H1 (cell line): ENCODE measurements around the gene TAF1B. TPM values are rescaled to one million over a fixed set of nuclear protein-coding genes. Genes with fewer than 3 reads are reported as not detected.

ENCODE experiments used
- CTCF ChIA-PET: fragments of 300-600 bp; sonication (Branson Sonifier 250); formaldehyde crosslinking; loops from one replicate; lab custom pipeline; 2021; ENCODE audit not compliant: partially characterized antibody; lab: Charles Lee
- POLR2A ChIA-PET: fragments of 300-600 bp; sonication (Branson Sonifier 250); formaldehyde crosslinking; loops from one replicate; lab custom pipeline; 2021; ENCODE audit warnings: inconsistent platforms; ENCODE audit not compliant: partially characterized antibody; lab: Charles Lee
- DNase-seq, 2 experiments: peaks; one replicate each; pipeline versions ENCODE4 v3.0.0 to v3.0.0-alpha.2; 2010 to 2022; ENCODE audit warnings: low spot score in 2 of 2, low read depth in 1 of 2, mixed read lengths in 1 of 2
- FAIRE-seq: peaks from 2 replicates; lab custom pipeline; 2011; peaks lifted over from hg19 to GRCh38; lab: Jason Lieb, UNC
- H2AFZ ChIP-seq: 2 replicates; pipeline ENCODE4 v1.8.1; 2012; ENCODE audit warnings: low read length, inconsistent platforms
- H2AK5ac ChIP-seq: 2 replicates; pipeline ENCODE4 v1.6.1; 2013; ENCODE audit warnings: low read depth, low read length
- H2BK120ac ChIP-seq: replicated peaks from 2 replicates; pipeline ENCODE3; 2013; ENCODE audit warnings: low read depth, low read length, inconsistent platforms
- H2BK12ac ChIP-seq: 2 replicates; pipeline ENCODE4 v1.6.1; 2013; ENCODE audit warnings: low read depth, low read length
- H2BK15ac ChIP-seq: 2 replicates; pipeline ENCODE4 v1.6.1; 2013; ENCODE audit warnings: low read length
- H2BK20ac ChIP-seq: 2 replicates; pipeline ENCODE4 v1.6.1; 2013; ENCODE audit warnings: low read length
- H2BK5ac ChIP-seq: 2 replicates; pipeline ENCODE4 v1.6.1; 2013; ENCODE audit warnings: low read depth, low read length
- H3K14ac ChIP-seq: 2 replicates; pipeline ENCODE4 v1.6.1; 2013; ENCODE audit warnings: inconsistent platforms; ENCODE audit not compliant: insufficient read length
- H3K18ac ChIP-seq: 2 replicates; pipeline ENCODE4 v1.6.1; 2013; ENCODE audit warnings: low read length; ENCODE audit errors: extremely low read depth
- H3K23ac ChIP-seq: 2 replicates; pipeline ENCODE4 v1.6.1; 2013; ENCODE audit warnings: inconsistent platforms; ENCODE audit not compliant: insufficient read length
- H3K23me2 ChIP-seq: 2 replicates; pipeline ENCODE4 v1.6.1; 2013; ENCODE audit warnings: low read depth, low read length
- H3K27ac ChIP-seq: 2 replicates; pipeline ENCODE4 v1.6.1; 2011; ENCODE audit warnings: low read depth, low read length, inconsistent platforms
- H3K27me3 ChIP-seq, 4 experiments: replicated peaks in 1 of 4; 1 replicate in 1 of 4; 2 replicates in 3 of 4; pipeline versions ENCODE4 v1.6.1 to v1.8.1; 2011 to 2013; ENCODE audit warnings: low read length in 3 of 4, mild to moderate bottlenecking in 3 of 4, inconsistent platforms in 2 of 4, mixed read lengths in 2 of 4, moderate library complexity in 1 of 4; ENCODE audit not compliant: control insufficient read depth in 3 of 4, insufficient read depth in 3 of 4; ENCODE audit errors: extremely low read depth in 1 of 4
- H3K36me3 ChIP-seq, 4 experiments: 2 replicates each; pipeline versions ENCODE4 v1.6.1 to v1.8.1; 2011 to 2013; ENCODE audit warnings: mild to moderate bottlenecking in 4 of 4, low read length in 3 of 4, moderate library complexity in 2 of 4, control low read depth in 1 of 4, inconsistent platforms in 1 of 4; ENCODE audit not compliant: insufficient read depth in 4 of 4, control insufficient read depth in 2 of 4
- H3K4ac ChIP-seq: replicated peaks from 2 replicates; pipeline ENCODE3; 2013; ENCODE audit warnings: low read length, low read depth, mixed read lengths, inconsistent platforms; ENCODE audit not compliant: insufficient read length
- H3K4me1 ChIP-seq, 4 experiments: replicated peaks in 1 of 4; 1 replicate in 1 of 4; 2 replicates in 3 of 4; pipeline versions ENCODE4 v1.6.1 to v1.8.1; 2011 to 2013; ENCODE audit warnings: low read length in 3 of 4, inconsistent platforms in 2 of 4, mixed read lengths in 1 of 4; ENCODE audit not compliant: insufficient read depth in 4 of 4, control insufficient read depth in 3 of 4
- H3K4me2 ChIP-seq, 2 experiments: 2 replicates each; pipeline versions ENCODE4 v1.6.1 to v1.8.1; 2011 to 2013; ENCODE audit warnings: low read depth in 2 of 2, low read length in 2 of 2, control low read depth in 1 of 2, inconsistent platforms in 1 of 2, mild to moderate bottlenecking in 1 of 2; ENCODE audit not compliant: insufficient read depth in 1 of 2
- H3K4me3 ChIP-seq, 4 experiments: fragments of 200-600, 300-600 bp in 1 of 4; sonication (generic), shearing (Covaris generic), sonication (Bioruptor Twin) in 1 of 4; 2 replicates each; pipeline versions ENCODE4 v1.5.1 to v1.8.1; 2011 to 2016; ENCODE audit warnings: low read length in 4 of 4, low read depth in 3 of 4, control low read depth in 2 of 4, inconsistent platforms in 2 of 4, mild to moderate bottlenecking in 2 of 4, mixed read lengths in 1 of 4, moderate library complexity in 1 of 4; ENCODE audit not compliant: insufficient read depth in 2 of 4; ENCODE audit errors: extremely low read depth in 1 of 4
- H3K56ac ChIP-seq: replicated peaks from 2 replicates; pipeline ENCODE3; 2013; ENCODE audit warnings: low read depth, mild to moderate bottlenecking, mixed read lengths, low read length, inconsistent platforms; ENCODE audit not compliant: insufficient read length
- H3K79me1 ChIP-seq: 2 replicates; pipeline ENCODE4 v1.6.1; 2013; ENCODE audit warnings: low read depth, low read length, control low read depth
- H3K79me2 ChIP-seq, 2 experiments: 2 replicates each; pipeline versions ENCODE4 v1.6.1 to v1.8.1; 2012 to 2013; ENCODE audit warnings: low read length in 2 of 2, mild to moderate bottlenecking in 2 of 2, inconsistent platforms in 1 of 2; ENCODE audit not compliant: insufficient read depth in 2 of 2, control insufficient read depth in 1 of 2
- H3K9ac ChIP-seq, 4 experiments: replicated peaks in 1 of 4; 1 replicate in 1 of 4; 2 replicates in 3 of 4; pipeline versions ENCODE4 v1.6.1 to v1.8.1; 2011 to 2013; ENCODE audit warnings: low read depth in 3 of 4, low read length in 3 of 4, control low read depth in 2 of 4, mild to moderate bottlenecking in 2 of 4, moderate library complexity in 2 of 4, inconsistent platforms in 1 of 4; ENCODE audit errors: extremely low read depth in 1 of 4
- H3K9me3 ChIP-seq, 2 experiments: 2 replicates each; pipeline versions ENCODE4 v1.6.1 to v1.8.1; 2012 to 2013; ENCODE audit warnings: mild to moderate bottlenecking in 2 of 2, moderate library complexity in 2 of 2, control low read depth in 1 of 2, inconsistent platforms in 1 of 2, low read depth in 1 of 2, low read length in 1 of 2, mixed read lengths in 1 of 2; ENCODE audit not compliant: insufficient read depth in 2 of 2
- H4K20me1 ChIP-seq, 2 experiments: replicated peaks in 1 of 2; 2 replicates each; pipeline versions ENCODE3 to v1.8.1; 2011 to 2013; ENCODE audit warnings: inconsistent platforms in 2 of 2, low read length in 2 of 2, mild to moderate bottlenecking in 1 of 2; ENCODE audit not compliant: insufficient read depth in 2 of 2, control insufficient read depth in 1 of 2
- H4K5ac ChIP-seq: 2 replicates; pipeline ENCODE4 v1.6.1; 2013; ENCODE audit warnings: low read length, low read depth, mixed read lengths, inconsistent platforms; ENCODE audit not compliant: insufficient read length
- H4K8ac ChIP-seq: 2 replicates; pipeline ENCODE4 v1.8.0; 2013; ENCODE audit warnings: mild to moderate bottlenecking, moderate library complexity, low read length, inconsistent platforms; ENCODE audit not compliant: insufficient read depth; ENCODE audit errors: extremely low read depth
- H4K91ac ChIP-seq: replicated peaks from 2 replicates; pipeline ENCODE3; 2013; ENCODE audit warnings: low read length, mixed read lengths, inconsistent platforms; ENCODE audit not compliant: insufficient read length
- GABPA ChIP-seq: IDR thresholded peaks from 2 replicates; pipeline ENCODE4 v1.6.1; 2011; ENCODE audit warnings: mild to moderate bottlenecking, low read length, moderate library complexity, borderline replicate concordance; ENCODE audit not compliant: insufficient read depth
- WGBS, 2 experiments: shearing (Covaris generic) in 1 of 2; methylation state at CpG; one replicate each; pipeline versions ENCODE4 v1.1.6 to v1.1.7; 2013 to 2015; ENCODE audit warnings: low lambda C conversion rate in 2 of 2, mixed read lengths in 2 of 2, inconsistent platforms in 1 of 2, low coverage in 1 of 2, missing lambda C conversion rate in 1 of 2; ENCODE audit not compliant: insufficient replicate concordance in 2 of 2, insufficient coverage in 1 of 2, insufficient read length in 1 of 2; ENCODE audit errors: extremely low coverage in 1 of 2, missing lambda C conversion rate in 1 of 2; 5-methylcytosine and 5-hydroxymethylcytosine counted together
- polyA plus RNA-seq, 7 experiments: library from polyadenylated mRNA; depleted of rRNA in 3 of 7; stranded (reverse) in 5 of 7; unstranded in 2 of 7; fragments of >200 nt in 5 of 7; fragments of 200-250 nt in 2 of 7; gene quantifications; 1 replicate in 5 of 7; 2 replicates in 1 of 7; 4 replicates in 1 of 7; pipeline versions ENCODE4 v1.2.1 to v1.2.3, GENCODE V29; 2011 to 2013; ENCODE audit warnings: missing spikeins in 2 of 7, mixed read lengths in 2 of 7
- total RNA-seq: library from RNA; stranded (reverse); fragmentation: NEBNext Ultra II Directional; extraction: Animal tissue kit (Norgen Biotek cat#: 25700); gene quantifications from 2 replicates; pipeline ENCODE4 v1.2.1, GENCODE V29; 2021
- TF ChIP-seq, protein P1 (sequence below): IDR thresholded peaks from 2 replicates; pipeline ENCODE4 v1.6.1; 2011; ENCODE audit warnings: low read length, improper control_type of control experiment

The TAF1B gene
- total and polyA plus RNA-seq, 2 of the 8 experiments (the other 6 are each of a cell fraction or from before 2014, with no cell fraction given) = 6.6 to 25.2 TPM

DNA sequence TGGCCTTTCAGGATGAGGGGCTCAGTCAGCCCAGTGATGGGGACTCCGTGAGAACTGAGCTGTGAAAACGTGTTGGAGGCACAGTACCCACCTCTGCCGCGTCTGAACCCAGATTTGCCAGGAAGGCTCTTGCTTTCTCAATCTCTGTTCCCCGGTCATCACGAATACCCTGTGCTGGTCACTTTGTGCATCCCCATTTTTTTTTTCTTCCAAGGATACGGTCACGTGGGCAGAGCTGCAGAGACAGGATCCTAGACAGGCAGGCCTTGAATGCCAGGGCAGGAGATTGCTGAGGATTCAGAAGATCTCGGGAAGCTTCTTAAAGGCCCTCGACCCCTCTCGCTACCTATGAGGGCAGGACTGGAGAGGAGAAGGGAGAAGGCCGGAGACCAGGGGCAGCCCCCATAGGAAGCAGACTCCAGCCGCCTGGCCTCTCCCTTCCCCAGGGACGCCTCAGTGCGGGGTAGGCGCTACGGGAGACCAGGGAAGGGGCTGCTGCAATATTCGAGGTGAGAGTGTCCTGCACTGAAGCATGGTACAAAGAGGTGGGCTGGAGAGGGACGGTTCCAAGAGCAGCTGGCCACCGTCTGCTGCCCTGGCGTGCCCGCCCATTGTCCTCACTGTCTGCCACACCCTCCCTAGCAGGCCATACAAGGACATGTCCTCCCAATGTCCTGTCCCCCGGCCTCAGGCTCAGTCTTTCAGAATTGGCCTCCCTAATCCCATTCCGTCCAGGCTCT is 29.0 kb upstream of the TAF1B start:
- WGBS, 2 experiments = 83% methylated on average over 23 of the region's 24 CpGs; no CpG with 5 or more reads in 1 of the 2 experiments
- no peak overlapping the region for H3K4ac ChIP-seq
- no peak overlapping the region for H3K4me3 ChIP-seq
- H4K8ac ChIP-seq = no peak overlapping the region; the same call in 1 of the 2 replicates
- H3K23me2 ChIP-seq = peaks cover 3% of the 10 kb centered on the region; the same call in 1 of the 2 replicates
- no peak overlapping the region for H3K9ac ChIP-seq
- H3K56ac ChIP-seq = no peak overlapping the region
- H2BK5ac ChIP-seq = no peak overlapping the region
- H3K27ac ChIP-seq = no peak overlapping the region
- H2BK20ac ChIP-seq = no peak overlapping the region
- FAIRE-seq = no peak
- CTCF ChIA-PET = interaction anchor here (0.5 to 8.1 kb wide), 54 partner anchors 8 to 1879 kb away, joined by 3 to 118 read pairs (median 4); partner anchors contain the start of gene TAF1B
- H2BK15ac ChIP-seq = no peak overlapping the region
- no peaks in the 10 kb centered on the region for H3K9me3 ChIP-seq
- H3K4me2 ChIP-seq = peak overlapping the region in 1 of 2 experiments; percentile 50; a peak in 3 of 4 replicates
- H3K14ac ChIP-seq = no peak overlapping the region
- TF ChIP-seq, protein P1, sequence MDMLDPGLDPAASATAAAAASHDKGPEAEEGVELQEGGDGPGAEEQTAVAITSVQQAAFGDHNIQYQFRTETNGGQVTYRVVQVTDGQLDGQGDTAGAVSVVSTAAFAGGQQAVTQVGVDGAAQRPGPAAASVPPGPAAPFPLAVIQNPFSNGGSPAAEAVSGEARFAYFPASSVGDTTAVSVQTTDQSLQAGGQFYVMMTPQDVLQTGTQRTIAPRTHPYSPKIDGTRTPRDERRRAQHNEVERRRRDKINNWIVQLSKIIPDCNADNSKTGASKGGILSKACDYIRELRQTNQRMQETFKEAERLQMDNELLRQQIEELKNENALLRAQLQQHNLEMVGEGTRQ = peak; percentile 11; the same call in 1 of the 2 replicates
- no peak for TF ChIP-seq GABPA
- H2AK5ac ChIP-seq = no peak overlapping the region
- H4K91ac ChIP-seq = no peak overlapping the region
- no peaks in the 10 kb centered on the region for H4K20me1 ChIP-seq
- no peak overlapping the region for H4K5ac ChIP-seq
- peak overlapping the region; percentile 48; the same call in 1 of the 2 replicates for H3K18ac ChIP-seq
- no peaks in the 10 kb centered on the region for H3K79me1 ChIP-seq
- peak overlapping the region; percentile 68; the same call in 1 of the 2 replicates for H2BK12ac ChIP-seq
- no peaks in the 10 kb centered on the region; a peak in 1 of 7 replicates for H3K27me3 ChIP-seq
- no peak overlapping the region for H2BK120ac ChIP-seq
- no peak overlapping the region for H3K23ac ChIP-seq
- H3K4me1 ChIP-seq = no peaks in the 10 kb centered on the region; a peak in 1 of 7 replicates
- H2AFZ ChIP-seq = peak overlapping the region; percentile 87
- no peaks in the 10 kb centered on the region for H3K79me2 ChIP-seq
- POLR2A ChIA-PET = interaction anchor here (3.2 kb wide), 1 partner anchor 29 kb away, joined by 13 read pairs; the partner anchor contains the start of gene TAF1B
- no peaks in the 10 kb centered on the region for H3K36me3 ChIP-seq
- DNase-seq = no peak
